ENCODE measurements around the gene SSBP3. TPM values are rescaled to one million over a fixed set of nuclear protein-coding genes. Genes with fewer than 3 reads are reported as not detected.

Gene SSBP3
- total and polyA plus RNA-seq, 9 of the 15 experiments (the other 6 are each of a cell fraction or from before 2014, with no cell fraction given), result 8.7 to 108 (median 33.8) TPM

DNA sequence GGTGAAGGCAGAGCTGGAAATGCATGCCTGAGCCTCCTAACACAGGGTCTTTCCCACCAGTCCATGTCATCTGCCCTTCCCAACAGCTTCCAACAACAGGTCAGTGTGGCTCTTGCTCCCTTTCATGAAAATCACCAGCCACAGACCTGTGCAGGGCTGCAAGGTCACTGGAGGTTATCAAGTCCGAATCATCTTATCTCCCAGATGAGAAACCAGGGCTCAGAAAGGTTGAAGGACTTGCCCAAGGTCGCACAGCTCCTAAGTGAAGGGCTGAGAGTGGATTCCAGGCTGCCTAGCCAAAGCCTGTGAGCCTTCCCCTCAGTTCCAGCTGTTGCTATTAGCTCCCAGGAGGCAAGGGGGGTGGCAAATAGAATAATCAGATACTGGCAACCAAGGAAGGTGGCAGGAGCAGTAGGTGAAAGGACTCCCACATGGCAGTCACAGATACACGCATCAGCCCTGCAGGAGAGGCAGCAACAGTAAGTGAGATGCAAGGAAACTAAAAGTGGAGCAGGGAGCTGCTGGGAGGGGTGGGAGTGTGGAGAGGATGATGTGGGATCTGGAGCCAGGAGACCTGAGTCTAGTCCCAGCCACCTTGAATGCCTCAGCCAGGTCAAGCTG is 74.2 kb downstream of the SSBP3 start:
- H3K79me2 ChIP-seq (ENCODE audit: control insufficient read depth, insufficient read depth, low read length), result peaks cover 69% of the 10 kb centered on the region
- FAIRE-seq, result no peak

More for the DNA sequence above, 74.2 kb downstream of the SSBP3 start:
- Histone ChIP-seq H3K9me3 (replicated peaks; ENCODE audit: control insufficient read depth, insufficient read depth, low read depth, low read length) (no peaks in the 10 kb centered on the region), H3K9ac (ENCODE audit: insufficient read depth in 1 of 2, low read depth in 2 of 2, low read length in 2 of 2) (peak overlapping the region in 1 of 2 experiments; percentile 32; a peak in 1 of 4 replicates), H3K9me1 (ENCODE audit: control insufficient read depth, insufficient read depth, low read length) (peaks cover 9% of the 10 kb centered on the region), H3K27me3 (ENCODE audit: control insufficient read depth in 2 of 2, insufficient read depth in 2 of 2, low read length in 2 of 2) (no peaks in the 10 kb centered on the region), H3K36me3 (ENCODE audit: control insufficient read depth, insufficient read depth, low read length) (peaks cover 25% of the 10 kb centered on the region; the same call in 2 of the 3 replicates), H3K4me1 (replicated peaks in 1 of 2; ENCODE audit: control insufficient read depth in 2 of 2, insufficient read depth in 2 of 2, low read length in 2 of 2) (peaks cover 14 to 15% of the 10 kb centered on the region in 2 experiments; a peak in 4 of 5 replicates), H2AFZ (ENCODE audit: low read depth, low read length) (no peak overlapping the region), H3K4me2 (ENCODE audit: insufficient read depth, low read length) (no peak overlapping the region), H4K20me1 (replicated peaks; ENCODE audit: control insufficient read depth, insufficient read depth, low read length) (peaks cover 82% of the 10 kb centered on the region), H3K4me3 (no peak overlapping the region), H3K27ac (ENCODE audit: extremely low read depth, low read depth, low read length) (no peak overlapping the region)
- ChIA-PET CTCF (ENCODE audit: low intra/inter-chr PET ratio) (no interaction called here), POLR2A (interaction anchor here (1.0 to 1.4 kb wide), 4 partner anchors 8 to 20 kb away, joined by 3 to 6 read pairs (median 4); no protein-coding TSS in a partner anchor)
- in situ Hi-C loops (cut with MboI) (no loop called here), intact Hi-C loops (cut with micrococcal nuclease) (no loop called here)
- WGBS (ENCODE audit: insufficient coverage, low coverage, missing lambda C conversion rate), result 39% methylated on average over 3 of the region's 3 CpGs
- BruUV-seq (replicated peaks), result no TSS peak
- ATAC-seq (no peak), DNase-seq (ENCODE audit: extremely low read depth in 1 of 4, low spot score in 3 of 4) (no peak)
- TF ChIP-seq, protein P1, sequence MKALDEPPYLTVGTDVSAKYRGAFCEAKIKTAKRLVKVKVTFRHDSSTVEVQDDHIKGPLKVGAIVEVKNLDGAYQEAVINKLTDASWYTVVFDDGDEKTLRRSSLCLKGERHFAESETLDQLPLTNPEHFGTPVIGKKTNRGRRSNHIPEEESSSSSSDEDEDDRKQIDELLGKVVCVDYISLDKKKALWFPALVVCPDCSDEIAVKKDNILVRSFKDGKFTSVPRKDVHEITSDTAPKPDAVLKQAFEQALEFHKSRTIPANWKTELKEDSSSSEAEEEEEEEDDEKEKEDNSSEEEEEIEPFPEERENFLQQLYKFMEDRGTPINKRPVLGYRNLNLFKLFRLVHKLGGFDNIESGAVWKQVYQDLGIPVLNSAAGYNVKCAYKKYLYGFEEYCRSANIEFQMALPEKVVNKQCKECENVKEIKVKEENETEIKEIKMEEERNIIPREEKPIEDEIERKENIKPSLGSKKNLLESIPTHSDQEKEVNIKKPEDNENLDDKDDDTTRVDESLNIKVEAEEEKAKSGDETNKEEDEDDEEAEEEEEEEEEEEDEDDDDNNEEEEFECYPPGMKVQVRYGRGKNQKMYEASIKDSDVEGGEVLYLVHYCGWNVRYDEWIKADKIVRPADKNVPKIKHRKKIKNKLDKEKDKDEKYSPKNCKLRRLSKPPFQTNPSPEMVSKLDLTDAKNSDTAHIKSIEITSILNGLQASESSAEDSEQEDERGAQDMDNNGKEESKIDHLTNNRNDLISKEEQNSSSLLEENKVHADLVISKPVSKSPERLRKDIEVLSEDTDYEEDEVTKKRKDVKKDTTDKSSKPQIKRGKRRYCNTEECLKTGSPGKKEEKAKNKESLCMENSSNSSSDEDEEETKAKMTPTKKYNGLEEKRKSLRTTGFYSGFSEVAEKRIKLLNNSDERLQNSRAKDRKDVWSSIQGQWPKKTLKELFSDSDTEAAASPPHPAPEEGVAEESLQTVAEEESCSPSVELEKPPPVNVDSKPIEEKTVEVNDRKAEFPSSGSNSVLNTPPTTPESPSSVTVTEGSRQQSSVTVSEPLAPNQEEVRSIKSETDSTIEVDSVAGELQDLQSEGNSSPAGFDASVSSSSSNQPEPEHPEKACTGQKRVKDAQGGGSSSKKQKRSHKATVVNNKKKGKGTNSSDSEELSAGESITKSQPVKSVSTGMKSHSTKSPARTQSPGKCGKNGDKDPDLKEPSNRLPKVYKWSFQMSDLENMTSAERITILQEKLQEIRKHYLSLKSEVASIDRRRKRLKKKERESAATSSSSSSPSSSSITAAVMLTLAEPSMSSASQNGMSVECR (CRISPR knock-in tag; IDR thresholded peaks at IDR 0.05), result 0 out of 2 replicates have a peak, but pooled peaks have one; percentile 14
- TF ChIP-seq, protein P2, sequence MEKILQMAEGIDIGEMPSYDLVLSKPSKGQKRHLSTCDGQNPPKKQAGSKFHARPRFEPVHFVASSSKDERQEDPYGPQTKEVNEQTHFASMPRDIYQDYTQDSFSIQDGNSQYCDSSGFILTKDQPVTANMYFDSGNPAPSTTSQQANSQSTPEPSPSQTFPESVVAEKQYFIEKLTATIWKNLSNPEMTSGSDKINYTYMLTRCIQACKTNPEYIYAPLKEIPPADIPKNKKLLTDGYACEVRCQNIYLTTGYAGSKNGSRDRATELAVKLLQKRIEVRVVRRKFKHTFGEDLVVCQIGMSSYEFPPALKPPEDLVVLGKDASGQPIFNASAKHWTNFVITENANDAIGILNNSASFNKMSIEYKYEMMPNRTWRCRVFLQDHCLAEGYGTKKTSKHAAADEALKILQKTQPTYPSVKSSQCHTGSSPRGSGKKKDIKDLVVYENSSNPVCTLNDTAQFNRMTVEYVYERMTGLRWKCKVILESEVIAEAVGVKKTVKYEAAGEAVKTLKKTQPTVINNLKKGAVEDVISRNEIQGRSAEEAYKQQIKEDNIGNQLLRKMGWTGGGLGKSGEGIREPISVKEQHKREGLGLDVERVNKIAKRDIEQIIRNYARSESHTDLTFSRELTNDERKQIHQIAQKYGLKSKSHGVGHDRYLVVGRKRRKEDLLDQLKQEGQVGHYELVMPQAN (IDR thresholded peaks at IDR 0.05; ENCODE audit: borderline replicate concordance), result no peak
- peak; percentile 50; the same call in 1 of the 2 replicates for TF ChIP-seq ESRRA (IDR thresholded peaks at IDR 0.05; ENCODE audit: borderline replicate concordance, low read depth)
